ENCODE results near the gene PFKP. TPM values are rescaled to one million over a fixed set of nuclear protein-coding genes. Genes with fewer than 3 reads are reported as not detected.

PFKP gene
- polyA plus RNA-seq, 2 of the 4 experiments (the other 2 are of a cell fraction): 164 to 279 TPM

GRCh38 chr10:3036155-3037021 is 31.0 kb upstream of the PFKP start:
- Histone ChIP-seq H3K4me1 (no peaks in the 10 kb centered on the region), H3K4me3 (no peak overlapping the region), H3K27ac (no peak overlapping the region), H3K4me2 (no peak overlapping the region), H3K9me3 (no peaks in the 10 kb centered on the region; the same call in 2 of the 3 replicates)
- TF ChIP-seq PBX3 (IDR thresholded peaks at IDR 0.05) (no peak), CEBPB (IDR thresholded peaks at IDR 0.05) (no peak)
- no peak for FAIRE-seq
- no peak for DNase-seq (ENCODE audit: low read depth in 1 of 2, low spot score in 1 of 2)
- peak in 1 of 2 experiments; percentile 13; a peak in 1 of 6 replicates for ATAC-seq
- 28% methylated on average over 8 of the region's 8 CpGs for WGBS (ENCODE audit: missing lambda C conversion rate)
- CTCF ChIA-PET: interaction anchor here (1.0 to 1.8 kb wide), 3 partner anchors 14 to 198 kb away, joined by 3 to 12 read pairs (median 3); no protein-coding TSS in a partner anchor
- POLR2A ChIA-PET: no interaction called here

GRCh38 chr10:3037182-3037581 is 30.2 kb upstream of the PFKP start:
- ChIA-PET CTCF (interaction anchor here (1.0 to 1.8 kb wide), 2 partner anchors 15 to 109 kb away, joined by 3 to 12 read pairs; no protein-coding TSS in a partner anchor), POLR2A (no interaction called here)
- ATAC-seq (no peak), FAIRE-seq (no peak), DNase-seq (ENCODE audit: low read depth in 1 of 2, low spot score in 1 of 2) (no peak)
- Histone ChIP-seq H3K27ac (no peak overlapping the region), H3K4me2 (no peak overlapping the region), H3K4me3 (no peak overlapping the region), H3K4me1 (no peaks in the 10 kb centered on the region), H3K9me3 (no peaks in the 10 kb centered on the region; the same call in 2 of the 3 replicates)
- WGBS (ENCODE audit: missing lambda C conversion rate): 59% methylated on average over 4 of the region's 4 CpGs
- TF ChIP-seq ATOH8 (CRISPR knock-in tag; IDR thresholded peaks at IDR 0.05; ENCODE audit: low read depth): no peak
- TF ChIP-seq ZFP36 (IDR thresholded peaks at IDR 0.05; ENCODE audit: borderline replicate concordance, partially characterized antibody): no peak
- TF ChIP-seq HDAC2 (IDR thresholded peaks at IDR 0.05): no peak
- no peak for TF ChIP-seq SREBF2 (IDR thresholded peaks at IDR 0.05)
- TF ChIP-seq RCOR1 (IDR thresholded peaks at IDR 0.05; ENCODE audit: low read depth, low read length): no peak
- TF ChIP-seq CBX2 (IDR thresholded peaks at IDR 0.05; ENCODE audit: borderline replicate concordance, low read depth): no peak
- no peak for TF ChIP-seq ZC3H11A (IDR thresholded peaks at IDR 0.05)
- no peak for TF ChIP-seq POLR2AphosphoS2 (conservative IDR thresholded peaks at IDR 0.05; ENCODE audit: low read length)
- TF ChIP-seq HES2 (IDR thresholded peaks at IDR 0.05): no peak
- no peak for TF ChIP-seq NPAS2 (CRISPR knock-in tag; IDR thresholded peaks at IDR 0.05; ENCODE audit: borderline replicate concordance)
- no peak for TF ChIP-seq GATA3 (IDR thresholded peaks at IDR 0.05; ENCODE audit: borderline replicate concordance)
- TF ChIP-seq PHF8 (IDR thresholded peaks at IDR 0.05; ENCODE audit: borderline replicate concordance, low read depth): no peak
- TF ChIP-seq JUN (IDR thresholded peaks at IDR 0.05): no peak
- no peak for TF ChIP-seq EP300 (IDR thresholded peaks at IDR 0.05)
- no peak for TF ChIP-seq E2F6 (IDR thresholded peaks at IDR 0.05; ENCODE audit: borderline replicate concordance, low read depth)

- no peak overlapping the region for H3K4me2 ChIP-seq
- CTCF ChIA-PET: interaction anchor here (1.4 to 2.1 kb wide), 2 partner anchors 12 to 111 kb away, joined by 3 to 9 read pairs; no protein-coding TSS in a partner anchor
- no peak for TF ChIP-seq SREBF2 (IDR thresholded peaks at IDR 0.05)
- no peak for TF ChIP-seq ZNF302 (CRISPR knock-in tag; IDR thresholded peaks at IDR 0.05)
- no peak for TF ChIP-seq JUN (IDR thresholded peaks at IDR 0.05)
- no peak for TF ChIP-seq POLR2AphosphoS2 (conservative IDR thresholded peaks at IDR 0.05; ENCODE audit: low read length)
- TF ChIP-seq CEBPB (IDR thresholded peaks at IDR 0.05): no peak
- no peak for TF ChIP-seq HES2 (IDR thresholded peaks at IDR 0.05)
- TF ChIP-seq RFX5 (IDR thresholded peaks at IDR 0.05): no peak
- TF ChIP-seq E2F6 (IDR thresholded peaks at IDR 0.05; ENCODE audit: borderline replicate concordance, low read depth): no peak
- TF ChIP-seq EHF (CRISPR knock-in tag; IDR thresholded peaks at IDR 0.05): no peak
- TF ChIP-seq ELK1 (IDR thresholded peaks at IDR 0.05; ENCODE audit: low read depth, low read length): no peak
- no peak for TF ChIP-seq CBX2 (IDR thresholded peaks at IDR 0.05; ENCODE audit: borderline replicate concordance, low read depth)
- TF ChIP-seq HMGXB4 (CRISPR knock-in tag; IDR thresholded peaks at IDR 0.05; ENCODE audit: borderline replicate concordance): no peak
- H3K9me3 ChIP-seq: no peaks in the 10 kb centered on the region; the same call in 2 of the 3 replicates
- FAIRE-seq (no peak), ATAC-seq (no peak), DNase-seq (ENCODE audit: low read depth in 1 of 2, low spot score in 1 of 2) (no peak)
- 25% methylated on average over 1 of the region's 1 CpG for WGBS (ENCODE audit: missing lambda C conversion rate)
- H3K27ac ChIP-seq: no peak overlapping the region
- no peak overlapping the region for H3K4me3 ChIP-seq
- POLR2A ChIA-PET: no interaction called here
- H3K4me1 ChIP-seq: peaks cover 12% of the 10 kb centered on the region
Observed at GRCh38 chr10:3040069-3040468, 27.3 kb upstream of the PFKP start.

Measured in A549 (cell line).